Spleen (tissue), 11 donors: Measurements from ENCODE around the gene CSMD2. TPM values are rescaled to one million over a fixed set of nuclear protein-coding genes. Genes with fewer than 3 reads are reported as not detected.
A peak's percentile ranks its signal among the peaks of the same experiment; 100 is the strongest.

Source experiments
- DNase-seq: peaks from one replicate; pipeline ENCODE4 v3.0.0-alpha.2; 2020
- H3K27ac ChIP-seq, 8 donors: fragments of 200-600 bp; sonication (generic) in 7 of 8; 1 replicate in 4 of 8; 2 replicates in 4 of 8; pipeline versions ENCODE4 v1.5.0 to v1.8.0; 2016 to 2021; ENCODE audit warnings: inconsistent platforms in 4 of 8, mild to moderate bottlenecking in 4 of 8, moderate library complexity in 1 of 8
- H3K27me3 ChIP-seq, 7 donors: fragments of 200-600 bp; sonication (generic) in 6 of 7; replicated peaks in 1 of 7; 1 replicate in 4 of 7; 2 replicates in 3 of 7; pipeline versions ENCODE4 v1.5.0 to v1.8.0; 2016 to 2021; ENCODE audit warnings: inconsistent platforms in 3 of 7, mild to moderate bottlenecking in 1 of 7
- H3K36me3 ChIP-seq, 6 donors: fragments of 200-600 bp; sonication (generic) in 5 of 6; 1 replicate in 4 of 6; 2 replicates in 2 of 6; pipeline versions ENCODE4 v1.5.0 to v1.8.0; 2016 to 2021; ENCODE audit warnings: inconsistent platforms in 2 of 6
- H3K4me1 ChIP-seq, 6 donors: fragments of 200-600 bp; sonication (generic) in 5 of 6; 1 replicate in 3 of 6; 2 replicates in 3 of 6; pipeline versions ENCODE4 v1.5.0 to v1.8.0; 2016 to 2021; ENCODE audit warnings: inconsistent platforms in 3 of 6
- H3K4me3 ChIP-seq, 8 donors: fragments of 200-600 bp; sonication (generic) in 7 of 8; 1 replicate in 4 of 8; 2 replicates in 4 of 8; pipeline versions ENCODE4 v1.5.0 to v1.8.0; 2016 to 2021; ENCODE audit warnings: inconsistent platforms in 4 of 8, mild to moderate bottlenecking in 4 of 8, moderate library complexity in 2 of 8
- H3K9me3 ChIP-seq, 8 donors: fragments of 200-600 bp; sonication (generic) in 7 of 8; 1 replicate in 4 of 8; 2 replicates in 4 of 8; pipeline versions ENCODE4 v1.5.0 to v1.8.0; 2016 to 2021; ENCODE audit warnings: inconsistent platforms in 4 of 8
- CTCF ChIP-seq, 11 experiments: fragments of 200-600 bp in 7 of 11; fragments of 450-650 bp in 4 of 11; sonication (generic) in 4 of 11; IDR thresholded peaks in 8 of 11; conservative IDR thresholded peaks in 3 of 11; 1 replicate in 7 of 11; 2 replicates in 4 of 11; pipeline versions ENCODE4 v1.4.0 to v1.8.0; 2016 to 2021; ENCODE audit warnings: antibody characterized with exemption in 11 of 11, inconsistent platforms in 4 of 11, mild to moderate bottlenecking in 1 of 11
- POLR2A ChIP-seq, 3 donors: fragments of 450-650 bp; IDR thresholded peaks; one replicate each; pipeline ENCODE4 v1.5.1; 2017; ENCODE audit warnings: antibody characterized with exemption in 3 of 3, mild to moderate bottlenecking in 1 of 3
- POLR2AphosphoS5 ChIP-seq, 3 donors: sonication (generic); formaldehyde crosslinking; IDR thresholded peaks; one replicate each; pipeline ENCODE4 v1.5.1; 2017; ENCODE audit warnings: antibody characterized with exemption in 3 of 3
- WGBS, 5 donors: extraction: QIAGEN DNeasy Blood & Tissue Kit in 3 of 5; methylation state at CpG; one replicate each; pipeline versions ENCODE4 v1.1.5 to v1.1.7; 2013 to 2018; 5-methylcytosine and 5-hydroxymethylcytosine counted together
- intact Hi-C: fragments of 100-400 bp; cut with DNase I; formaldehyde crosslinking; loops from one replicate; pipeline ENCODE4 v1.15.0; 2023; ENCODE audit warnings: low total_unique reads
- polyA plus RNA-seq, 3 donors: library from polyadenylated mRNA; stranded (reverse); fragments of 200-250 nt; gene quantifications; one replicate each; pipeline ENCODE4 v1.2.1, GENCODE V29; 2013
- total RNA-seq, 7 donors: library from RNA; depleted of rRNA in 3 of 7; stranded (reverse); fragments of >200 nt in 3 of 7; fragmentation: NEBNext Ultra II Directional in 4 of 7; extraction: Animal tissue kit (Norgen Biotek cat#: 25700) in 4 of 7; gene quantifications; one replicate each; pipeline versions ENCODE4 v1.1.0 to v1.2.1, GENCODE V29; 2016 to 2021
- donor health status: healthy with polysubstance abuse.
- donor health status: DM: no; HTN: no; CAD: no; lungs with moderate emphysema.
- donor health status: DM: no; HTN: no; CAD: no.
- donor health status: Bipolar disorder and iron deficiency.
- donor health status: healthy.
- donor health status: DM: no; HTN: no; CAD: no.
- donor health status: DM: yes; HTN: yes; CAD: no.

Gene CSMD2
- total and polyA plus RNA-seq, 10 donors: 0.12 to 2.7 (median 0.96) TPM

GRCh38 chr1:33471416-33471815 lies 693.6 kb downstream of the CSMD2 start:
- TF ChIP-seq CTCF (IDR thresholded peaks at IDR 0.05 in 8 of 11, conservative IDR thresholded peaks at IDR 0.05 in 3 of 11) (no peak), POLR2A (IDR thresholded peaks at IDR 0.05) (no peak), POLR2AphosphoS5 (IDR thresholded peaks at IDR 0.05) (no peak)
- H3K27ac ChIP-seq: peak overlapping the region in 4 of 8 donors; percentile 26 to 81 (median 78)
- no peaks in the 10 kb centered on the region for H3K27me3 ChIP-seq
- no peaks in the 10 kb centered on the region for H3K9me3 ChIP-seq
- no peak for DNase-seq
- WGBS, 5 donors: 91 to 97% (median 95%) methylated on average over 4 of the region's 4 CpGs
- H3K4me3 ChIP-seq: no peak overlapping the region
- H3K36me3 ChIP-seq: no peaks in the 10 kb centered on the region
- intact Hi-C loops: loop anchor here (5.0 kb wide), 1 partner anchor 174 kb away; no protein-coding TSS in a partner anchor
- peaks cover 18 to 55% (median 36%) of the 10 kb centered on the region in 6 donors for H3K4me1 ChIP-seq

GRCh38 chr1:33470495-33471012 lies 694.5 kb downstream of the CSMD2 start:
- intact Hi-C loops: loop anchor here (5.0 kb wide), 1 partner anchor 173 kb away; no protein-coding TSS in a partner anchor

GRCh38 chr1:33469691-33470090 lies 695.3 kb downstream of the CSMD2 start:
- intact Hi-C loops: loop anchor here (5.0 kb wide), 1 partner anchor 172 kb away; no protein-coding TSS in a partner anchor

More at GRCh38 chr1:33470495-33471012, 694.5 kb downstream of the CSMD2 start:
- H3K36me3 ChIP-seq: no peaks in the 10 kb centered on the region
- peak in 1 of 3 donors; percentile 44 for TF ChIP-seq POLR2AphosphoS5 (IDR thresholded peaks at IDR 0.05)
- TF ChIP-seq CTCF (IDR thresholded peaks at IDR 0.05 in 8 of 11, conservative IDR thresholded peaks at IDR 0.05 in 3 of 11): peak; percentile 76 to 91 (median 84)
- TF ChIP-seq POLR2A (IDR thresholded peaks at IDR 0.05): no peak
- peak; percentile 87 for DNase-seq
- 2 to 4% (median 4%) methylated on average over 11 of the region's 11 CpGs for WGBS, 5 donors
- H3K27ac ChIP-seq: peak overlapping the region in 3 of 8 donors; percentile 11 to 76 (median 32)
- no peaks in the 10 kb centered on the region for H3K27me3 ChIP-seq
- peaks cover 18 to 59% (median 39%) of the 10 kb centered on the region in 6 donors for H3K4me1 ChIP-seq
- no peak overlapping the region for H3K4me3 ChIP-seq
- H3K9me3 ChIP-seq: no peaks in the 10 kb centered on the region

More at GRCh38 chr1:33469691-33470090, 695.3 kb downstream of the CSMD2 start:
- Histone ChIP-seq H3K27ac (no peak overlapping the region), H3K4me1 (peaks cover 18 to 62% (median 39%) of the 10 kb centered on the region in 6 donors), H3K27me3 (no peaks in the 10 kb centered on the region), H3K4me3 (no peak overlapping the region), H3K9me3 (no peaks in the 10 kb centered on the region), H3K36me3 (no peaks in the 10 kb centered on the region)
- TF ChIP-seq CTCF (IDR thresholded peaks at IDR 0.05 in 8 of 11, conservative IDR thresholded peaks at IDR 0.05 in 3 of 11): no peak
- TF ChIP-seq POLR2A (IDR thresholded peaks at IDR 0.05): no peak
- TF ChIP-seq POLR2AphosphoS5 (IDR thresholded peaks at IDR 0.05): no peak
- 74 to 85% (median 76%) methylated on average over 2 of the region's 2 CpGs for WGBS, 5 donors
- no peak for DNase-seq
